ES-I3 (cell line): ENCODE results near the gene STX4.

Experiments used
- H3K36me3 ChIP-seq: 2 replicates; pipeline ENCODE4 v1.6.1; 2013; ENCODE audit warnings: mild to moderate bottlenecking, low read length, control low read depth, moderate library complexity; ENCODE audit not compliant: insufficient read depth
- H3K4me1 ChIP-seq: 2 replicates; pipeline ENCODE4 v1.6.1; 2013; ENCODE audit warnings: mild to moderate bottlenecking, control low read depth, low read length; ENCODE audit not compliant: insufficient read depth
- H3K9ac ChIP-seq: 2 replicates; pipeline ENCODE4 v1.6.1; 2013; ENCODE audit warnings: low read depth, mild to moderate bottlenecking, low read length, moderate library complexity
- H3K9me3 ChIP-seq: 2 replicates; pipeline ENCODE4 v1.6.1; 2013; ENCODE audit warnings: mild to moderate bottlenecking, low read length, moderate library complexity; ENCODE audit not compliant: control insufficient read depth, insufficient read depth

The STX4 gene, protein sequence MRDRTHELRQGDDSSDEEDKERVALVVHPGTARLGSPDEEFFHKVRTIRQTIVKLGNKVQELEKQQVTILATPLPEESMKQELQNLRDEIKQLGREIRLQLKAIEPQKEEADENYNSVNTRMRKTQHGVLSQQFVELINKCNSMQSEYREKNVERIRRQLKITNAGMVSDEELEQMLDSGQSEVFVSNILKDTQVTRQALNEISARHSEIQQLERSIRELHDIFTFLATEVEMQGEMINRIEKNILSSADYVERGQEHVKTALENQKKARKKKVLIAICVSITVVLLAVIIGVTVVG

DNA sequence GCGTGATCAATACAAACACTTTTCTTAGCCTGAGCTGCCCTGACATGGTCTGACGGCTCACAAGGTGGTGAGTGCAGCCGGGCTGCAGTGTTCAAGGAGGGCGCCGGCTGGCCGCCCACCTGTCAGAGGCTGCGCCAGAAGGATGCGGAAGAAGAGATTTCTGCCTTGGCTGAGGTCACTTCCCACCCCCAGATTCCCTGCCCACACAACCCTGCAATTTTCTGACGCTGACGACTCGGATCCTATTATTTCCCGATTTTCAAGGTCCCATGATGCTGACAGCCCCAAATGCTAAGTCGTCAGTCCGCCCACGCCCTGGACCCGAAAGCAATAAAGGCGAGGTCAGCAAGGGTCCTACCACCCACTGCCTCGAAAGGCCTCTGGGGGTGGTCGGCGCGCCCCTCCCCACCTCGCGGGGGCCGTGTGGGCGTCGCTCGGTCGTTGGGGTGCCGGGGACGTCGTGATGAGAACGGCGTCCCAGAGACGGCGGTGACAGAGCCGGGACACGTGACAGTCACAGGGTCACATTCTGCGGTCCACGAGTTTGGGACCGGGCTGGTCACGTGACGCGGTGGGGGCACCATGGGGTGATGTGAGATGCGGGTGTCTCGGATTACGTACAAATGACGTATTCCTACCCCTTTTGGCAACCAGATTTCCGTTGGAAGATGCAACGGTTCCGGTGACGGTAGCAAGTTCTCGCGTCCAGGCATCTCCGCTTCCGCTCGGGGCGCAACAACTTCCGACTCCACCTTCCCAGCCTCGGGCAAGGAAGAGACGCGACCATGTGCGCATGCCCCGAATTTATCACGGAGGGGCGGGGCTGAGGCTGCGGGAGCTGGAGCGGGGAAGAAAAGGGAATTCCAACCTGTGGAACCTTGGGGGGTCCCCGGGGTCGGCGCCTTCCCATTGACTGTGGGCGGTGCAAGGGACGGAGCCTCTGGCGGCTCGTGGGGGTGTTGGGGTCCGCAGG lies at the start of gene STX4:
Gene STX4, plus strand, starts transcription at position 823 of the 973 bp plus-strand sequence. CDS start 248 bp downstream, outside the sequence.
- peak within 1 kb of the TSS; percentile 79 for H3K9ac ChIP-seq
- no peaks in the 10 kb centered on the region for H3K4me1 ChIP-seq
- no peaks in the 10 kb centered on the region for H3K9me3 ChIP-seq
- no peaks in the 10 kb centered on the region for H3K36me3 ChIP-seq

DNA sequence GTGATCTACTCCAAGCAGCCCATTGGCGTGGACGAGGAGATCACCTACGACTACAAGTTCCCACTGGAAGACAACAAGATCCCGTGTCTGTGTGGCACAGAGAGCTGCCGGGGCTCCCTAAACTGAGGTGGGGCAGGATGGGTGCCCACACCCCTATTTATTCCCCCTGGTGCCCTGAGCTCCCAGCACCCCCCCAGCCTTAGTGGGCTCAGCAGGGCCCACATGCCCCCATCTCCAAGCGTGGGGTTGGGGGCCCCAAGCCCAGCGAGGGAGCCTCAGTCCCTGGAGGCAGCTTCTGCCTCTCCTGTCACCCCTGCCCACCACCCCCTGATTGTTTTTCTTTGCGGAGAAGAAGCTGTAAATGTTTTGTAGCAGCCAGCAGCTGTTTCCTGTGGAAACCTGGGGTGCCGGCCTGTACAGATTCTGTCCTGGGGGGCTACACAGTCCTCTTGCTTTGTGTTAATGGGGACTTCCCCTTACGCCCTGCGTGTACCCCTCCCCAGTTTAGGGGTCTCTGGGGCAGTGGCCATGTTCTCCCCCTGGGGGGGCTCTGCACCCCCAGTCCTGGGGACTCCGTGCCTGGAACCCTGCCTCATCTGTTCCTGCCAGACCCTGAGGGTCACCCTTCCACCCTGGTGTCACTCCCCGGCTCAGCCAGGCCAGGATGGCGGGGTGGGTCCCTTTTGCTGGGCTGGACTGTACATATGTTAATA lies 49.3 kb upstream of the STX4 start:
- Histone ChIP-seq H3K9me3 (no peaks in the 10 kb centered on the region), H3K9ac (no peak overlapping the region), H3K36me3 (peaks cover 4% of the 10 kb centered on the region; the same call in 1 of the 2 replicates), H3K4me1 (no peaks in the 10 kb centered on the region)

DNA sequence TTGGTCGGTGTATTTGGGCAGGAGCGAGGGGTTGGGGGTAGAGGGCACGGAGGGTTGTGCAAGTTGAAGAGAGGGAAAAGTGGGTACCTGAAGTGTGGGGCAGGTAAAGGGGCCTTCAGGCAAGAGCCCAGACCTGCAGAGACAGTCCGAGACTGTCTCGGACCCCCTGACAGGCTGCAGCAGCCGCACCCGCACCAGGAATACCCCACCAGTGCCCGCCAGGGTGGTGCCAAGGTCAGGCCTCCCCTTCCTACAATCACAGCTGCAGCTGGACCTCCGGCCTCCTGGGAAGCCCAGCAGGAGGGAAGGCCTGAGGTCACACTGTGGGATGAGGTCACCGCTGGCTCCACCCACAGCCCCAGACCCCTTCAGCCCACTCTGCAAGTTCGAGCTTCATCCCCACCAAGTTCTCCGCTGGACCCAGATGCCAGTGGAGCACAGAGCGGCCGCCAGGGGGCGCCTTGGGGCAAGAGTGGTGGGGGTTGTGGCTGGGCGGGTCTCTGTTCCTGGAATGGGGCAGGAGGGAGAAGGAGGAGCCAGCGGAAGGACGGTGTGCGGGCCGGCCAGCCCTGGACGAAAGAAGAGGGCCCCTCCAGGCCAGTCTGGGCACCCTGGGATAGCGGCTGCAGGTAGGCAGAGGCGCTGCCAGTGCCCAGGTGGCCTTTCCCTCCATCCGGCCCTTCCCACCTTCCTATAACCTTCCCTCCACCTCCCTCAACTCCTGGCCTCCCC lies 48.5 kb upstream of the STX4 start, which contains the start of gene HSD3B7:
Gene HSD3B7, plus strand, starts transcription at position 539 of the 732 bp plus-strand sequence. CDS start 452 bp downstream, outside the sequence.
- Histone ChIP-seq H3K9ac (peak within 1 kb of the TSS; percentile 52), H3K9me3 (no peaks in the 10 kb centered on the region), H3K36me3 (peaks cover 4% of the 10 kb centered on the region; the same call in 1 of the 2 replicates), H3K4me1 (no peaks in the 10 kb centered on the region)

DNA sequence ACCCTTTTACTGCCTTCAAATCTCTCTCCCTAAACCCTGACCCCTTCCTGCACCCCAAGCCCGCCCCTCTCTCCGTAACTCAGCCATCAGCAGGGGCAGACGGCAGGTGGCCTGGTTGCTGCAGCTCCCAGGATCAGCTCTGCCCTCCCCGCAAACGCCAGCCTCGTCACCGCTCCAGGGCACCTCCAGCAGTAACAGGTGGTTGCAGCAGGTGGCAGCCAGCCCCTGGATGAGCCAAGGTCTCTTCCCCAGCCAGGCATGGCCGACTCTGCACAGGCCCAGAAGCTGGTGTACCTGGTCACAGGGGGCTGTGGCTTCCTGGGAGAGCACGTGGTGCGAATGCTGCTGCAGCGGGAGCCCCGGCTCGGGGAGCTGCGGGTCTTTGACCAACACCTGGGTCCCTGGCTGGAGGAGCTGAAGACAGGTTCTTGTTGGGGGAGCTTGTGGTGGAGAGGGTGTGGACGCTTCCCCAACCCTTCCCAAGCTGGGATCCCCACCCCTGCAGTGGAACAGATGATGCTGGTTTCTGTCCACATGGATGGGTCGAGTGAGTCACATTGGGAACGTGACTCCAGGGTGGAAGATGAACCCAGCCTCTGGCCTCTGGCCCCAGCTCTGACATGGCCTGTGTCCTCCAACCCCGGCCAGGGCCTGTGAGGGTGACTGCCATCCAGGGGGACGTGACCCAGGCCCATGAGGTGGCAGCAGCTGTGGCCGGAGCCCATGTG lies 47.8 kb upstream of the STX4 start:
- Histone ChIP-seq H3K4me1 (no peaks in the 10 kb centered on the region), H3K9ac (peak overlapping the region; percentile 52), H3K9me3 (no peaks in the 10 kb centered on the region), H3K36me3 (peaks cover 4% of the 10 kb centered on the region; the same call in 1 of the 2 replicates)

DNA sequence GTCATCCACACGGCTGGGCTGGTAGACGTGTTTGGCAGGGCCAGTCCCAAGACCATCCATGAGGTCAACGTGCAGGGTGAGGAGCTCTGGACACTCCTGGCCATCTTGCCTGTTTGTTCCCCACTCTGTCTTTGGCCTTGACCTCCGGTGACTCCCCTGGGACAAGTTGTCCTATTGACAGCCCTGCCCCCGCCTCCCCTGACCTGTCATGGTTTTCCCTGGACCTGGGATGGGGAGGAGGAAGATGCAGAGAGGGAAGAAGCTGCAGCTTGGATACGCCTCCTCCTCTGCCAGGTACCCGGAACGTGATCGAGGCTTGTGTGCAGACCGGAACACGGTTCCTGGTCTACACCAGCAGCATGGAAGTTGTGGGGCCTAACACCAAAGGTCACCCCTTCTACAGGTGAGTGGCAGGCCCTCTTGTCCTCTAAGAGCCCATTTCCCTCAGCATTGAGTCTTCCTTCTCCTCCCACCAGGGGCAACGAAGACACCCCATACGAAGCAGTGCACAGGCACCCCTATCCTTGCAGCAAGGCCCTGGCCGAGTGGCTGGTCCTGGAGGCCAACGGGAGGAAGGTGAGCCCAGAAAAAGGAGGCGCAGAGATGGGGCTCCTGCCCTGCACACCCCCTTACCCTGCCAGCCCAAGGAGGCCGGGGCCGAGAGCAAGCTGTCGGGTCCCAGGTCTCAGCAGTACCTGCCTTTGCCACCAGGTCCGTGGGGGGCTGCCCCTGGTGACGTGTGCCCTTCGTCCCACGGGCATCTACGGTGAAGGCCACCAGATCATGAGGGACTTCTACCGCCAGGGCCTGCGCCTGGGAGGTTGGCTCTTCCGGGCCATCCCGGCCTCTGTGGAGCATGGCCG lies 47.0 kb upstream of the STX4 start:
- H3K9ac ChIP-seq = no peak overlapping the region
- H3K9me3 ChIP-seq = no peaks in the 10 kb centered on the region
- H3K4me1 ChIP-seq = no peaks in the 10 kb centered on the region
- H3K36me3 ChIP-seq = no peaks in the 10 kb centered on the region

DNA sequence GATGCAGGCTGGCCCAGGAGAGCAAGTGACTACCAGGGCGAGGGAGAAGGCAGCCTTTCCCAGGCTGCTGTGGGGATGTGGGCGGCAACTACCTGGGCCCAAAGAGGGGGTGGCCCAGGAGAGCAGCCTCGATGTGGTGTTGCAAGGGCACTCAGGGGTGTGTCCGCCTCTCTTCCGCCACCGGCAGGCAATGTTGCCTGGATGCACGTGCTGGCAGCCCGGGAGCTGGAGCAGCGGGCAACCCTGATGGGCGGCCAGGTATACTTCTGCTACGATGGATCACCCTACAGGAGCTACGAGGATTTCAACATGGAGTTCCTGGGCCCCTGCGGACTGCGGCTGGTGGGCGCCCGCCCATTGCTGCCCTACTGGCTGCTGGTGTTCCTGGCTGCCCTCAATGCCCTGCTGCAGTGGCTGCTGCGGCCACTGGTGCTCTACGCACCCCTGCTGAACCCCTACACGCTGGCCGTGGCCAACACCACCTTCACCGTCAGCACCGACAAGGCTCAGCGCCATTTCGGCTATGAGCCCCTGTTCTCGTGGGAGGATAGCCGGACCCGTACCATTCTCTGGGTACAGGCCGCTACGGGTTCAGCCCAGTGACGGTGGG lies 45.7 kb upstream of the STX4 start:
- no peaks in the 10 kb centered on the region for H3K9me3 ChIP-seq
- no peaks in the 10 kb centered on the region for H3K4me1 ChIP-seq
- H3K36me3 ChIP-seq = no peaks in the 10 kb centered on the region

DNA sequence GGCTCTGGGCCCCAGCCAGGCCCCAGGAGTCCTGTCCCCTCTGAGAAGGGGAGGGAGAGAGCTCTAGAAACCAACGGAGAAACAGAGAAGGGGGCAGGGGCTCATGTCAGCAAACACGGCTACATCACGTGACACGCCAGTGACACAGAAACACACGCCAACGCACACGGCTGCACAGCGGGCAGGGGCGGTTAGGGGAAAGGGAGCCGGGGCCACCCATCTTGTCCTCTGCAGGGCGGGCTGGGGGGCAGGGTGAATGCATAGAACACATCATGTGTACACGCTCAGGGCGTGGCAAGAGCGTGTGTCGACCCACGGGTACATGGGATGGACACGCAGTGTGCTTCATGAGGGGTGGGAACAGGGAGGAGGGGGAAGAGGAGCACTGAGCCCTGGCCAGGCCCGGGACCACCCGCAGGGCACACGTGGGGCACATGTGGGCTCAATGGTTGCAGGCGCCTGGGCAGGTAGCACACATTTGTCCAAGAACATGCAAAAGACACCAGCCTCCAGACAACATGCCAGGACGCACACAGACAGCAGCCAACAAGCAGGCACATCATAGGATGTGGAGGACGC lies 43.8 kb upstream of the STX4 start:
- Histone ChIP-seq H3K4me1 (no peaks in the 10 kb centered on the region), H3K9me3 (no peaks in the 10 kb centered on the region), H3K36me3 (no peaks in the 10 kb centered on the region), H3K9ac (no peak overlapping the region)

More for the DNA sequence above, 45.7 kb upstream of the STX4 start:
- no peak overlapping the region for H3K9ac ChIP-seq

DNA sequence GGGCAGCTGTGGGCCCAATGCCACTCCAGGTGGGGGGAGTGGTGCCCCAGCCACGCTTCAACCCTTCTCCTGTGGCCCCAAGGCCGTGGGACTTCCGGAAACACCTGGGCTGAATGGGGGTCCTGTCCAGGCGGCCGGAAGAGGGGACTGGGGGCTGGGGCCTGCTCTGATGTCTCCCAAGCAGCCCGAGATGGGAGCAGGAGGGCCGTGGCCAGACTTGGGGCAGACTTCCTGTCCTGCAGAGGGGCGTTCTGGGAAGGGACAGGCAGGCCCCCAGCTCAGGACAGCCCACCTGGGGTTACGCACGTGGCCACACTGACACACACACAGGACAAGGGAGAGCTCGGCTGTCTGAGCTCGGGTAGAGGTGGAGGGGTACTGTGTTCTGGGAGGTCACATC lies 43.3 kb upstream of the STX4 start:
- Histone ChIP-seq H3K36me3 (no peaks in the 10 kb centered on the region), H3K9me3 (no peaks in the 10 kb centered on the region), H3K9ac (no peak overlapping the region), H3K4me1 (no peaks in the 10 kb centered on the region)

DNA sequence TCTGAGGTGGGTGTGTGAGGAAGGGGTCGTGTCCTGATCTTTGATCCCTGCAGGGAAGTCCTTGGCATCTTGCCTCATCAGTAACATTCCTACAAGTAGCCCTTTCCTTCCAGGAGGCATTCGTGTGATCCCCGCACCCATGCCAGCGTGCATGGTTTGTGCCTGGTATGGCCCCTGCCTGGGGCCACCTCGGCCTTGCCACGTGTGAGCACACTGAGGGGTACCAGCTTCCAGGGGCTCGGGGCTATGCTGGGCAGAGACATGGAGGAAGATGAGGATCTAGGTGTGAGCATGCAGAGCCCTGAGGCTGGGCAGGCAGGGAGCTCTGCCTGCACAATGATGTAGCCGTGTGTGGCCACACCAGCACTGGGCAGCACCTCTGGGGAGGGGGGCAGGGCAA lies 42.3 kb upstream of the STX4 start:
- Histone ChIP-seq H3K36me3 (no peaks in the 10 kb centered on the region), H3K4me1 (no peaks in the 10 kb centered on the region), H3K9me3 (no peaks in the 10 kb centered on the region), H3K9ac (no peak overlapping the region)

DNA sequence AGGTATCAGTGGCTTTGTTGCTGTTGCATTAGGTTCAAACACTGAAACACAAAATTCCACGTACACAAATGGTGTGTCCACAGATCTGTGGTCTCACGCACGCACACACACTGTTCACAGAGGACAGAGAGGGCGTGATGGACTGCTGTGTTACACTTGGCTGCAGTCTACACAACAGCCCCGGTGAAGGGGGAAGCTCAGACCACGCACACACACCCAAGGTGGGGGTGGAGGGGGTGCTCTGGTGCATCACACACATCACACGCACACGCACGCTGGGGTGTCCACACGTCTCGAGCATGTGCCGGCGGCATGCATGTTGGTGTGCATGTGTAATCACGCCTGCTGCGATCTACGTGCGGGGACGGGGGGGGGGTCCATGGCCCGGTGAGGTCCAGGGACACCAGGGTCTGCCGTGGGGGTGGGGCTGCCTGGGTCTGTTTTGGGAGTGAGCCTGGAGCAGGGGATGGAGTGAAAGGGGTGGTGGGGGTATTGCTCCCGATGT lies 41.0 kb upstream of the STX4 start:
- H3K36me3 ChIP-seq = no peaks in the 10 kb centered on the region
- H3K9ac ChIP-seq = no peak overlapping the region
- H3K9me3 ChIP-seq = no peaks in the 10 kb centered on the region
- H3K4me1 ChIP-seq = no peaks in the 10 kb centered on the region

DNA sequence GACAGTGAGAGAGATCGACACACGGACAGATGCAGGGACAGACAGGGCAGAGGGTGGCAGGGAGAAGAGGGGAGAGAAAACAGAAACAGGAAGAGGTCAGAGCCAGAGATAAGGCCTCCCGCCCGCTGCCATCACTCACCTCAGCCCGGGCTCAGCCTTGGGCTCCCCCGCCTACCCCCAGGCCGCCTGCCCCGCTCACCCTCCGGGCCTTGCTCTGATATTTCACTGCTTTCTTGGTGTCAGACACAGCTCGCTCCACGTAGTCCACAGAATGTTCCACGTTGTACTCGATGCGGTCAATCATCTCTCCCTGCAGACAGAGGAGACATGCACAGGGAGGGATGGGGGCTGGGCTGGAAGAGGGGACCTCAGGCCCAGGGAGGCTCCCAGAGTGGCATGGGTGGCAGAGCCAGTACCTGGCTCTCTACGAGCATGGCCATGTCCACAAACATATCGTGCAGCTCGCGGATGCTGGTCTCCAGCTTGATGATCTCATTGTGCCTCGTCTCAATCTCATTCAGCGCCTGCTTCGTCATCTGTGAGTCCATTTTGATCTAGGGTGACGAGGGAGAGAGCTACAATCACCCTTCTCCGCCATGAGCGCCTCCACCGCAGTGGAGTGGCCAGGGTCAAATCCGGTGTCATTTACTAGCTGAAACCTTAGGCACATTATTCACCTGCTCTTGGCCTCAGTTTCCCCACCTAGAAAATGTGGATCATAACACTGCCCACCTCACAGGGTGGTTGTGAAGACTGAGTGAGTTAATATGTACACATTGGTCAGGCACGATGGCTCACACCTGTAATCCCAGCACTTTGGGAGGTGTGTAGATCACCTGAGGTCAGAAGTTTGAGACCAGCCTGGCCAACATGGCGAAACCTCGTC lies 40.2 kb upstream of the STX4 start:
- H3K36me3 ChIP-seq = no peaks in the 10 kb centered on the region
- H3K9me3 ChIP-seq = no peaks in the 10 kb centered on the region
- H3K4me1 ChIP-seq = peaks cover 4% of the 10 kb centered on the region; the same call in 1 of the 2 replicates
- H3K9ac ChIP-seq = no peak overlapping the region
